NCI-H2107 treated with DMSO at 0.1 percent for 48 hours (cell line): Measurements from ENCODE around the gene TCF23.
A peak's percentile ranks its signal among the peaks of the same experiment; 100 is the strongest.

Source experiments
- DNase-seq: peaks from one replicate; lab custom pipeline; 2025; ENCODE audit not compliant: unreplicated experiment; lab: John Stamatoyannopoulos, UW

TCF23 gene

DNA sequence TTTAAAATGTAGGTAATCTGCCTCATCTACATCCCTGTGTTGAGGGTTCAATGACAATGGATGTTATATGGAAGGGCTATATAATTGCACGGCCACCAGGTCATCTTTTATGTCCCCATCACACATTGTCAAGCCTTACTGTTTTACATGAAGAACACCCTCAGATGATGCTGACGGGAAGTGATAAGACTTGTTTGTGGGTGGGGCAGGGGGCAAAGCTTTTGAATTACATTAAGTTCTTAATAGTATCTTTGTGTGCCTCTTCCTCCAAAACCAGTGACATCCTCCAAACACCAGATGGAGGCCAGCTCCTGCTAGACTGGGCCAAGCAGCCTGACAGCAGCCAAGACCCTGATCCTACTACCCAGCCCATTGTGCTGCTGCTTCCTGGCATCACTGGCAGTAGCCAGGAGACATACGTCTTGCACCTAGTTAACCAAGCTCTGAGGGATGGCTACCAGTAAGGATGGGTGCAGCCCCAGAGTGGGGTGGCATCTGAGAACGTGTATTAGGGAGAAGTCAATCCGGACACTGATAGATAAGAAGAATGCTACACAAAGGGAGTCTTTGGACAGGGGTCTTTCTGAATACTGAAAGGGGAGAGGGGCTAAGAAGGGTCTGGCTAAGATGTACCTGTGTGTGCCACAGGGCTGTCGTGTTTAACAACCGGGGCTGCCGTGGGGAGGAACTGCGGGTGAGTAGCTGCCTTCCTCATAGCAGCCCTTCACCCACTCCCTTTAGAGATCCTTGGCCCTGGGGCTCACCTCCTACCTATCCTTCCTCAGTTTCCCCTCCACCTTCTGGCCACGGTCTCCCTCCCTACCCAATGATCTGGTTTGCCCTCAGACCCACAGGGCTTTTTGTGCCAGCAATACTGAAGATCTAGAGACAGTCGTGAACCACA lies 19.9 kb upstream of the TCF23 start:
- no peak for DNase-seq

- no peak for DNase-seq
Measured at GRCh38 chr2:27130396-27130795, 18.4 kb upstream of the TCF23 start.

- DNase-seq: no peak
Measured at GRCh38 chr2:27131429-27131828, 17.4 kb upstream of the TCF23 start.

GRCh38 chr2:27133195-27133875 lies 15.5 kb upstream of the TCF23 start:
- no peak for DNase-seq

DNA sequence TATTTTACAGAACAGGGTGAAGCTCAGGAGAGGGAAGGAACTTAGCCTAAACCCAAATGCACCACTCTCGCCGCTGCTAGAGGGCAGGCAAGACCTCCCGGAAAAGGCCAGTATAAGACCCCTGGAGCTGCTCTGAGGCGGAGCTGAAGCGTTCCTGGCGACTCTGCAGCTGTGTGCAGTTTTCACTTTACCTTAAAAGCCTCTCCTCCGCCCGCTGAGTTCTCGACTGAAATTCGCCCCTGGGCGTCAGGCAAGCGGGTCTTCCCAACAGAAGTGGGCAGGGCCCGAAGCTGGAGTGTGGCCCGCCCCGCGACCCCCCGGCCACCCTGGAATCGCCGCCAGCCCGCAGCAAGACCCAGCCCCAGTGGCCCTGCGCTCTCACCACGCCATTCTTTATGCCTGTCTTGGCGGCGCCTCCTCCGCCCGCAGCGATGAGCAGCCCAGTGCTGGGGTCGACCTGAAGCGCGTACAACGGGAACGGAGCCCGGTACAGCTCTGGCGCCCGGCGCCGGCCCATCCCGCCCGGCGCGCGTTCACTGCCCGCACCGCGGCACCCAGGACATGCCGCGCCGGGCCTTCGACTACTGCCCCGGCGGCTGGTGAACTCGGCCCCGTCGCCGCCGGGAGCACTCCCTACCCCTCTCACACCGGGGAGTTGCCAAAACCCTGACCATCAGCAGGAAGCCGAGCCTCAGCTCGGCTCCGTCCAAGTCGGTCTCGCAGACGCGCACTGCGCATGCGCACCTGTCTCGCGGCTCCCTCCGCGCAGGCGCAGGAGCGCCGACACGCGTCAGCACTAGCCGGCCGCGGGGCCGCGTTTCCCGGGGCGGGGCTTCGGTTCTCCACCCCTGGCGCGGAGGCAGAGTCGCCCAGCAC lies 14.7 kb upstream of the TCF23 start, which contains the start of gene PREB:
TSS of gene PREB (minus strand) at position 732 of the 876 bp plus-strand sequence. CDS start at position 517, 215 bp downstream.
- DNase-seq: peak; percentile 84

DNA sequence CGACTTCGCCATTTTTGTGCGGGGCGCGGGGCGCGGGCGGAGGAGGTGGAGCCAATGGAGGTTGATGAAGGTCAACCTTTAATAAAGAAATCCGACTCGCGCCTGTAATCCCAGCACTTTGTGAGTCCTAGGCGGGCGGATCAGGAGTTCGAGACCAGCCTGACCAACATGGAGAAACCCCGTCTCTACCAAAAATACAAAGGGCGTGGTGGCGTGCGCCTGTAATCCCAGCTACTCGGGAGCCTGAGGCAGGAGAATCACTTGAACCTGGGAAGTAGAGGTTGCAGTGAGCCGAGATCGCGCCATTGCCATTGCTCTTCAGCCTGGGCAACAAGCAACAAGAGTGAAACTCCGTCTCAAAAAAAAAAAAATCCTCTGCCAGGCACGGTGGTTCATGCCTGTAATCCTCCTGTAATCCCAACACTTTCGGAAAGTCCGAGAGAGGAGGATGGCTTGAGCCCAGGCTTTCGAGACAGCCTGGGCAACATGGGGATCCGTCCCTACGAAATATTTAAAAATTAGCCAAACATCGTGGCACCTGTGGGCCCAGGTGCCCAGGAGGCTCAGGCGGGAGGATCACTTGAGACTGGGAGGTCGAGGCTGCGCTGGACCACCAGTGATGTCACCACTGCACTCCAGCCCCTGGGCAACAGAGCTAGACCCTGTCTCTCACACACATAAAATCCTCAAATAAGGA lies 13.9 kb upstream of the TCF23 start:
- no peak for DNase-seq

DNA sequence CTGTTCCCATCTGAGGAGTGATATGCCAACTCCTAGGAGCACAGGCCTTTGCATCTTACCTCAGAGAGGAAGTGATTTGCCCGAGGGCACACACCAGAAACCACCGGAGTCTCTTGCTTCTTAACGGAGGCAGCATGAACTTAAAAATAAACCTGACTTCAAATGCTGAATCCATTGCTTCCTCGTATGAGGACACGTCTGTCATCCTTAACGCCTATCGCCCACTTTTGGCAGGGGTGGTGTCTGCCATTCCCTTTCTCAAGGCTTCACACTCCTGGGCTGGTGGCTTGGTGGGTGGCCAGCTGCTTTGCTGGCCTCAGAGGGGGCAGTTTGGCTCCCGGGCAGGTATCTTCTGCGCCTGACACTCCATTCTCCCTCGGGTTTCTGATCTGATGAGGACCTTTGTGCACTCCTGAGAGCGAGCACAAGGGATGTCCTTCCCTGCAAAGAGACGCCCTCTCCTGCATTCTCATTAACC lies 13.3 kb upstream of the TCF23 start:
- no peak for DNase-seq

DNA sequence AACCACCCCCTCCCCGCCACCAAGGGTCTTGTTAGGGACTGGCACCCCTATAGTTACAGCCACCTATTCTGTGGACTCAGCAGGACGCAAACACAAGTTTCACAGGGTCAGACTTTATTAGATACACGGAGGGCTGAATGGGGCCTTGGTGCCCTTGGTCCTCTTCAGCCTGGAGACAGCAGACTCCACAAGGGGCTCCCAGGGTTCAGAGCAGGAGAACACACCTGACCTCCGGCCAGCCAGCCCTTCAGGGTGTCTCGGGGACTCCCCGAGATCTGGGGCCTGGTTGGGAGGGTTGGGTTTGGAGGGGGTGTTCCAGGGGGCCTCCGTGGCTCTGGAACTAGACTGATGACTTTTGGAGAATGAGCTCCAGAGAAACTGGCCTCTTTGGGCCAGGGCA lies 12.1 kb upstream of the TCF23 start:
- DNase-seq: no peak

DNA sequence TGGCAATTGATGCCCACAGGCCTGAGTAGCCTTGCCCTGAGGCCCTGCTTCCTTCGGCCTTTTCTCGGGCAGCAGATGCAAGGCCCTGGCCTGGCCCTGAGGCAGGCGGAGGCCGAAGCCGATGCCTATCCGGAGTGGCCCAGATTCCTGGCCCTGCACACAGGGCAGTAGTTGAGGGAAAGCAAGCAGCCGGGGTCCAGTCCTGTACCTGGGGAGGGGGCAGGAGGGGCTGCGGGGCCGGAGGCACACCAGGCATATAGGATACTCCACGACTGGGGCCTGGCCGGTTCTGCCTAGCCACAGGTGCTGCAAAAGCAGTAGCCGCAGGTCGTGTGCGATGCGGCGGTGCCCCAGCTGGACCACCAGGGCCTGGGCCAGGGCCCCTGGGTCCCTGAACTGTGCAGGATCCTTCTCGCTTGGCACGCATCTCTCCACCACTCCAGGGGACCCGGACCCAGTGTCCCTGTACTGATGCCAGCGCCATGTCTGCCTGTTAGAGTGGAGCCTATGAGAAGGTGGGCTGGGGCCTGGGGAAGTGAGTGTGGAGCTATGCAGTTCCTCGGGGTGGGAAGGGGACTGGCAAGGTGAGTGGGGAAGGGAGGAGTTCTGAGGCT lies 11.4 kb upstream of the TCF23 start:
- no peak for DNase-seq

DNA sequence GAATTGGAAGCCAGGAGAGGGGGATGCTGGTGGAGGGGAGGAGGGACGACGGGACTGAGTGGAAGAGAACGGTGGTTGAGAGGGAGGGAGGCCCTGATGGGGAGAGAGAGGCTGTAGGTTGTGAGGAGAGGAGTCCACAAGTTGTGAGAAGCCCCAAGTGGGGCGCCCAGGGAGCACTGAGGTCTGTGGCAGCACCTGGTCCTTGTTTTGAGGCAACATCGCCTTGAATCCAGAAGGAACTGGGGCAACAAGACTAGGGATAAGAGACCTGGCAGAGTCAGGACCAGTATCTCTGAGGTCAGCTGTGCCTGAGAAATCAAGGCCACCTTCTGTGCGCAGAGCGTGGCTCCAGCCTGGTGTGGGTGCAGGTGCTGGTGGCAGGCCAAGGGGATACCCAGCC lies 10.7 kb upstream of the TCF23 start:
- DNase-seq: no peak

- DNase-seq: no peak
Measured at GRCh38 chr2:27139310-27139709, 9.5 kb upstream of the TCF23 start, which contains the start of gene PRR30. Gene PRR30 (minus strand): TSS chr2:27139410. CDS start chr2:27138329, 1,081 bp downstream.

GRCh38 chr2:27143285-27143684 lies 5.5 kb upstream of the TCF23 start:
- DNase-seq: no peak

- peak; percentile 9 for DNase-seq
Measured at GRCh38 chr2:27145682-27146081, 3.1 kb upstream of the TCF23 start.

DNA sequence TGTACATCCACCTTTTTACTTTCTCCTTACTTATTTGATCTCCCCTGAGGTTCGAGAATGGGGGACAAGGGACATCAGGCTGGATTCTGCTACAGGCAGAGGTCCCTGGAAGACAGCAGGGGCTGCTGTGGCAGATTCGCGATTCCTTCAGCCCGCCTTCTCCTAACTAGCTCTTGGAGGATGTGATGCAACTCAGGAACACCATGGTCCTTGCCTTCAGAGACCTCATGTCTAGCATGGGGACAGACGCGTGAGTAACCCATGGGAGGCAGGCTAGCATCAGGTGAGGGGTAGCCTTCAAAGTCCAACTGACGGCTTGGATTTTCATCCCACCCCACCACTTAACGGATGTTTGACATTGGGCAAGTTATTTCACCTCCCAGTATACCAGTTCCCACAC lies 869 bp upstream of the TCF23 start:
- DNase-seq: no peak

- DNase-seq: no peak
Measured at GRCh38 chr2:27149570-27150405, 984 bp downstream of the TCF23 start.

GRCh38 chr2:27150639-27151230 lies 1.9 kb downstream of the TCF23 start:
- no peak for DNase-seq

GRCh38 chr2:27152102-27152795 lies 3.4 kb downstream of the TCF23 start:
- DNase-seq: no peak

GRCh38 chr2:27152796-27153464 lies 4.1 kb downstream of the TCF23 start:
- peak; percentile 72 for DNase-seq
